Adrenal gland (tissue), 5 donors: ENCODE measurements around the gene DLEC1.

ENCODE experiments used
- CTCF ChIP-seq, 6 experiments: fragments of 450-650 bp in 4 of 6; fragments of 200-600 bp in 2 of 6; sonication (generic) in 1 of 6; IDR thresholded peaks; 1 replicate in 5 of 6; 2 replicates in 1 of 6; pipeline versions ENCODE4 v1.5.1 to v1.8.0; 2016 to 2021; ENCODE audit warnings: antibody characterized with exemption in 6 of 6, mild to moderate bottlenecking in 2 of 6, moderate library complexity in 1 of 6
- POLR2A ChIP-seq, 2 donors: fragments of 450-650 bp; IDR thresholded peaks; one replicate each; pipeline ENCODE4 v1.6.1; 2017; ENCODE audit warnings: antibody characterized with exemption in 2 of 2, mild to moderate bottlenecking in 2 of 2, moderate library complexity in 1 of 2
- donor health status: DM: no; HTN: no; CAD: no.

DNA sequence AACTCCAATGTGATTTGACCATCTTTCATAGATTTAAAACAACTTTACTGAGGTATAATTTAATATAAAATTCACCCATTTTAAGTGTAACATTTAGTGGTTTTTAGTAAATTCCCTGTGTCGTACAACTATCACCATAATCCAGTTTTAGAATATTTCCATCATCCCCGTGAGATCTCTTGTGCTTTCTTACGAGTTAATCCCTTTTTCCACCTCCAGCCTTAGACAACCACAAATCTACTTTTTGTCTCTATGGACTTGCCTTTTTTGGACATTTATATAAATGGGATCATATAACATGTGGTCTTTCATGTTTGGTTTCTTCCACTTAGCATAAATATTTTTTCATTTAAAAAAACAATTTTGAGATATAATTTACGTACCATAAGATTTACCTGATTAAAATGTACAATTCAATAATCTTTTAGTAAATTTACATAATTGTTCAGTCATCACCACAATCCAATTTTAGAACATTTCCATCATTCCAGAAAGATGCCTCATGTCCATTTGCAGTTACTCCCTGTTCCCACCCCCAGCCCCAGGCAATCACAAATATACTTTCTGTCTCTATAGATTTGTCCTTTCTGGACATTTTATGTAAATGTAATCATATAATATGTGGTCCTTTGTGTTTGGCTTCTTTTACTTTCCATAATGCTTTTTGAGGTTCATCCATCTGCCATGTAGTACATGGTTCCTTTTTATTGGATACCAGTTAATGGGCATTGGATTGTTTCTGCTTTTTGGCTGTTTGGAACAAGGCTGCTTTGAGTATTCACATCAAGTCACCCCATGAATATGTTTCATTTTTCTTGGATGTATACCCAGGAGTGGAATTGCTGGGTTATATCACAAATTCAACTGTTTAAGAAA lies 129.4 kb downstream of the DLEC1 start:
- no peak for TF ChIP-seq POLR2A (IDR thresholded peaks at IDR 0.05)
- TF ChIP-seq CTCF (IDR thresholded peaks at IDR 0.05), result no peak
